Measurements from ENCODE around the gene CLECL1. TPM values are rescaled to one million over a fixed set of nuclear protein-coding genes. Genes with fewer than 3 reads are reported as not detected.

CLECL1 gene
- total RNA-seq: 10 to 100 TPM in 2 of 3 donors, 1 to 10 TPM in 1; 9.8 to 14.8 (median 12.1) TPM

- peak; percentile 83 to 85 for ATAC-seq
- no peak for DNase-seq
- Mint-ChIP-seq H3K9me3 (no peaks in the 10 kb centered on the region), H3K36me3 (ENCODE audit: insufficient read depth) (no peaks in the 10 kb centered on the region), H3K4me1 (ENCODE audit: low read depth) (peaks cover 42% of the 10 kb centered on the region), H3K4me3 (peak within 1 kb of the TSS; percentile 83), H3K27me3 (ENCODE audit: low read depth) (no peaks in the 10 kb centered on the region)
These were observed at the start of gene CLECL1 for GRCh38 chr12:9732921-9733461. Gene CLECL1, minus strand, starts transcription at chr12:9733097.

DNA sequence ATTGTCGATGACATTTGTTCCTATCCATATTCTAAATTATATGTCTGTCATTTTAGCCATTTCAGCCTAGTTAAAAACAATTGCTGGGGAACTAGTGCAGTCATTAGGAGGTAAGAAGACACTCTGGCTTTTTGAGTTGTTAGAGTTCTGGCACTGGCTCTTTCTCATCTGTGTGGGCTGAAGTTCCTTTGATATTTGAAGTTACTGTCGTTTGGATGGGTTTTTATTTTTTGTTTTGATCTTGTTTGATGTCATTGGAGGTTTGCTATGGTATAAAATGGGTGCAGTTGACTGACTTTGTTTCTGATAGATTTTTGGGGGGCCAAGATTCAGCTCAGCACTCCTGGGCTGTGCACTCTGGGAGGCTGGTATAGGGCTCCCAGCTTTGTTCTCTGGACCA, 48.5 kb upstream of the CLECL1 start:
- Mint-ChIP-seq H3K9me3 (no peaks in the 10 kb centered on the region), H3K36me3 (ENCODE audit: insufficient read depth) (no peaks in the 10 kb centered on the region), H3K27me3 (ENCODE audit: low read depth) (no peaks in the 10 kb centered on the region), H3K4me1 (ENCODE audit: low read depth) (peaks cover 60% of the 10 kb centered on the region), H3K4me3 (no peak overlapping the region)
- peak; percentile 34 to 46 for ATAC-seq
- DNase-seq: no peak

GRCh38 chr12:9779209-9779608, 46.3 kb upstream of the CLECL1 start:
- ATAC-seq (no peak), DNase-seq (no peak)
- Mint-ChIP-seq H3K4me3 (no peak overlapping the region), H3K36me3 (ENCODE audit: insufficient read depth) (no peaks in the 10 kb centered on the region), H3K4me1 (ENCODE audit: low read depth) (peaks cover 79% of the 10 kb centered on the region), H3K9me3 (no peaks in the 10 kb centered on the region), H3K27me3 (ENCODE audit: low read depth) (no peaks in the 10 kb centered on the region)

- no peak for DNase-seq
- no peaks in the 10 kb centered on the region for H3K36me3 Mint-ChIP-seq (ENCODE audit: insufficient read depth)
- no peak overlapping the region for H3K4me3 Mint-ChIP-seq
These were observed 43.9 kb upstream of the CLECL1 start for GRCh38 chr12:9776781-9777180.

GRCh38 chr12:9773216-9773877, 40.5 kb upstream of the CLECL1 start:
- Mint-ChIP-seq H3K27me3 (ENCODE audit: low read depth) (no peaks in the 10 kb centered on the region), H3K9me3 (peaks cover 9% of the 10 kb centered on the region), H3K36me3 (ENCODE audit: insufficient read depth) (no peaks in the 10 kb centered on the region), H3K4me3 (peak overlapping the region; percentile 42), H3K4me1 (ENCODE audit: low read depth) (peaks cover 88% of the 10 kb centered on the region)
- ATAC-seq (no peak), DNase-seq (no peak)

More at GRCh38 chr12:9776781-9777180, 43.9 kb upstream of the CLECL1 start:
- Mint-ChIP-seq H3K27me3 (ENCODE audit: low read depth) (no peaks in the 10 kb centered on the region), H3K9me3 (peaks cover 9% of the 10 kb centered on the region), H3K4me1 (ENCODE audit: low read depth) (peaks cover 96% of the 10 kb centered on the region)
- ATAC-seq: no peak

GRCh38 chr12:9763025-9763424, 30.1 kb upstream of the CLECL1 start:
- H3K36me3 Mint-ChIP-seq (ENCODE audit: insufficient read depth): peaks cover 17% of the 10 kb centered on the region
- ATAC-seq (no peak), DNase-seq (no peak)
- no peak overlapping the region for H3K4me3 Mint-ChIP-seq
- H3K9me3 Mint-ChIP-seq: peaks cover 5% of the 10 kb centered on the region
- H3K4me1 Mint-ChIP-seq (ENCODE audit: low read depth): peaks cover 50% of the 10 kb centered on the region
- H3K27me3 Mint-ChIP-seq (ENCODE audit: low read depth): no peaks in the 10 kb centered on the region

DNA sequence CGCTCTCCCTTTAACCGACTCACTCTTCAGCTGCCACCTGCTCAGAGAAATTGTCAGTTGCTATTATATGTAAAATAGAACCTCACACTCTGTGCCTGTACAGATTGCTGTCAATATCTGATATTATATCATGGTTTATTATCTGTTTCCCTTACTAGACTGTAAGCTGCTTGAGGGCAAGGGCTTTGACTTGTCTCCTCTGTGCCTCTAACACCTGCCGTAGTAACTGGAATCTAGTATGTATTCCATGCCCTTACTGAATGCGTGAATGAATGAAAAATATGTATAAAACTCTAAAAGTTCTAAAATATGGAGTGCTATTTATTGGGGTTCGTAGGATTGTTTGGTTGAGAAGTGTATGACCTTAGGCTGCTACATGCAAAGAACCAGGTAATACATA, 29.5 kb upstream of the CLECL1 start:
- H3K4me1 Mint-ChIP-seq (ENCODE audit: low read depth): peaks cover 48% of the 10 kb centered on the region
- peaks cover 5% of the 10 kb centered on the region for H3K9me3 Mint-ChIP-seq
- ATAC-seq: no peak

DNA sequence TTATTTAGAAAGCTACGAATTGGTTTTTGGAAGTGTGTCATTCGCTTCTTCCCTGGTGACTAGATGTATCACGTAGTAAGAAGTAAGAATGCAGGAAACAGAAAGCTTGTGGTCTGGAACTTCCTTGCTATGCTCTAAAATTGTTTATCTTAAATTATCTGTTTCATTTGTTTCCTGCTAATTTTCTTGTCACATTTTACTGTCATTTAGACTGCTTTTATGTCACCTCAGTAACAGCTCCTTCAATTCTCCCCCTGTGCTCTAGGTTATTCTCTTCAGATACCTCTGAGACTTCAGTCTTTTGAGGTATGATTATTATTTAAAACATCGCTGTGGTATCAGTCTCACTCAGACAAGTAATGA, 28.5 kb upstream of the CLECL1 start:
- Mint-ChIP-seq H3K36me3 (ENCODE audit: insufficient read depth) (peaks cover 33% of the 10 kb centered on the region), H3K4me3 (peak overlapping the region; percentile 97), H3K9me3 (peaks cover 5% of the 10 kb centered on the region), H3K27me3 (ENCODE audit: low read depth) (no peaks in the 10 kb centered on the region), H3K4me1 (ENCODE audit: low read depth) (peaks cover 48% of the 10 kb centered on the region)
- DNase-seq (no peak), ATAC-seq (peak; percentile 32 to 33)

More for the DNA sequence above, 29.5 kb upstream of the CLECL1 start:
- peak overlapping the region; percentile 97 for H3K4me3 Mint-ChIP-seq
- peaks cover 23% of the 10 kb centered on the region for H3K36me3 Mint-ChIP-seq (ENCODE audit: insufficient read depth)
- no peak for DNase-seq
- H3K27me3 Mint-ChIP-seq (ENCODE audit: low read depth): no peaks in the 10 kb centered on the region

DNA sequence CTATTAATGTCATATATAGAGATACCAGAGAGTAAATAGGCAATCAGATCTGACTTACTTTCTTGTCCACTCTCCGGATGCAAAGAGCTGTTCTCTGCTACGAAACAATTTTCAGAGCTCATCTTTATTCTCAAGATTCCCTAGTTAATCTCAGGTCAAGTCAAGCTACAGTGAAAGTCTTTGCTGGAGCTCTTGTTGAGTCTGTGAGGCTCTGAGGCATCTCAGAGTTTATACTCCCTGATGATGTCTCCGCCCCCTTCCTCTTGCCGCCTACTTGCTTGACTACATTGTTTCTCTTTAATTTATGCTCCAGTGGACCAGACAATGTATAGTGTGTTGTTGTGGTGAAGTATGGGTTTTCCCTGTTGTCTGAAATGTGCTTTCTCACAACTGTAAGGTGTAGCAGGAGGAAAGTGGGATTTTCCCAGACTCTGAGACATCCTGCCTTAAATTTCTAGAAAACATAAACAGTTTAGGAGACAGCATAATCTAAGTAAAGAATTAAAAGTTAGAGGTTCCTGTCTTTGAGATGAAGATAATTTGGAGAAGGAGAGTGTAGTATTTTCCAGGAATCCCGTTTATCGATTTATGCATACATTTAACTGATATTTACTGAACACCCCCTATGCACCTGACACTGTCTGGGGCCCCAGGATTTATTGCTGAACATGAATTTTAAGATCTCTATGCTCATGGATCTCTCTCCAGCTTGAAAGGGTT, 28.0 kb upstream of the CLECL1 start, which contains the start of gene CD69:
TSS of gene CD69 (minus strand) at position 203 of the 720 bp plus-strand sequence. CDS start at position 122, 81 bp downstream.
- Mint-ChIP-seq H3K27me3 (ENCODE audit: low read depth) (no peaks in the 10 kb centered on the region), H3K9me3 (peaks cover 5% of the 10 kb centered on the region), H3K4me3 (peak within 1 kb of the TSS; percentile 97), H3K36me3 (ENCODE audit: insufficient read depth) (peaks cover 37% of the 10 kb centered on the region), H3K4me1 (ENCODE audit: low read depth) (peaks cover 51% of the 10 kb centered on the region)
- DNase-seq (peak; percentile 78), ATAC-seq (peak; percentile 55 to 63)

- ATAC-seq (no peak), DNase-seq (no peak)
- Mint-ChIP-seq H3K27me3 (ENCODE audit: low read depth) (no peaks in the 10 kb centered on the region), H3K9me3 (peaks cover 5% of the 10 kb centered on the region), H3K4me1 (ENCODE audit: low read depth) (peaks cover 50% of the 10 kb centered on the region), H3K4me3 (peak overlapping the region; percentile 97), H3K36me3 (ENCODE audit: insufficient read depth) (peaks cover 42% of the 10 kb centered on the region)
These were observed 27.2 kb upstream of the CLECL1 start for GRCh38 chr12:9760120-9760519.

GRCh38 chr12:9759694-9760093, 26.8 kb upstream of the CLECL1 start:
- Mint-ChIP-seq H3K27me3 (ENCODE audit: low read depth) (no peaks in the 10 kb centered on the region), H3K4me1 (ENCODE audit: low read depth) (peaks cover 49% of the 10 kb centered on the region), H3K36me3 (ENCODE audit: insufficient read depth) (peaks cover 45% of the 10 kb centered on the region), H3K9me3 (peaks cover 5% of the 10 kb centered on the region), H3K4me3 (peak overlapping the region; percentile 97)
- DNase-seq: no peak
- ATAC-seq: no peak

DNA sequence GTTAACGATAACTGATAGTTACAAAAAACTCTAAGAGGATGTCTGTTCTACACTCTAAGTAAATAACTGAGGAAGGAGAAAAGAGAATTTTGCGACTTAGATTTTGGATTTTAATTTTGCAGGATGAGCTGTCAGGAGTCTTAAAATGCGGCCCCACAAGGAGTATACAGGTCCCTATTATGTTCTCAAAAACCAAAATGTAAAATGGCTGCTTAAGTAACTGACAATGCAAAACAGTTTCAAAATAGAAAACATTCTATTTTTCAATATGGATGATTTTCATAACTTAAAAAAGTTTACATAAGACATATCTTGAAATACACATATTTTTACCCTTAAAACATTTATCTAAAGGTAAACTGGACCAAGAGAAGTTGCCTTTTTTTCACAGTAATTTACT, 25.2 kb upstream of the CLECL1 start:
- Mint-ChIP-seq H3K27me3 (ENCODE audit: low read depth) (no peaks in the 10 kb centered on the region), H3K36me3 (ENCODE audit: insufficient read depth) (peaks cover 58% of the 10 kb centered on the region), H3K9me3 (peaks cover 5% of the 10 kb centered on the region), H3K4me1 (ENCODE audit: low read depth) (peaks cover 51% of the 10 kb centered on the region), H3K4me3 (peak overlapping the region; percentile 97)
- DNase-seq: no peak
- no peak for ATAC-seq

DNA sequence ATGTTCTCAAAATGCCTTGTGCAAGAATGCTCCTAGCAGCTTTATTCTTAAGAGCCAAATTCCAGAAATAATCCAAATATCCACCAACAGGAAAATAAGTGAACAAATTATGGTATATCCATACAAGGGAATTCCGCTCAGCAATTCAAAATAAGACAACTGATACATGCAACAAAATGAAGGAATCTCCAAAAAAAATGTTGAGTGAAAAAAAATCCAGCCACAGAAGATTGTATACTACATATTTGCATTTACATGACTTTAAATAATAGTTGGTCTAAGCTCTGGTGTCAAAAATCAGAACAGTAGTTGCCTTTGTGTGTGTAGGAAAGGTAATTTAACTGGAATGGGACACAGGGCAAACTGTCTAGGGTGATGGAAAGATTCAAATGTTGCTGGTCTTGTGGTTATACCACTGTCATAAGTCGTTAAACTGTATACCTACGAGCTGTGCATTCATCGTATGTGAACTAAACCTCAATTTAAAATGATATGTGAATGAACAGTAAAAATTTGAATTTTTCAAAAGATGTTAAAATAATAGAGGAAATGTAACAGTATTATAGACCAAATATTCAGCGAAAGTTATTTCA, 24.6 kb upstream of the CLECL1 start:
- Mint-ChIP-seq H3K4me1 (ENCODE audit: low read depth) (peaks cover 55% of the 10 kb centered on the region), H3K36me3 (ENCODE audit: insufficient read depth) (peaks cover 64% of the 10 kb centered on the region), H3K9me3 (peaks cover 3% of the 10 kb centered on the region), H3K27me3 (ENCODE audit: low read depth) (no peaks in the 10 kb centered on the region), H3K4me3 (peak overlapping the region; percentile 97)
- ATAC-seq (no peak), DNase-seq (no peak)

- no peaks in the 10 kb centered on the region for H3K27me3 Mint-ChIP-seq (ENCODE audit: low read depth)
- no peak for DNase-seq
- H3K4me3 Mint-ChIP-seq: peak overlapping the region; percentile 97
- H3K36me3 Mint-ChIP-seq (ENCODE audit: insufficient read depth): peaks cover 66% of the 10 kb centered on the region
- H3K4me1 Mint-ChIP-seq (ENCODE audit: low read depth): peaks cover 50% of the 10 kb centered on the region
- ATAC-seq: no peak
- H3K9me3 Mint-ChIP-seq: no peaks in the 10 kb centered on the region
These were observed 23.8 kb upstream of the CLECL1 start for GRCh38 chr12:9756706-9757105.

All from activated T-cell treated with anti-CD3 and anti-CD28 coated beads, Interleukin-2, amount 50 U/mL, for 4 hours (primary cell).